H1 (cell line): ENCODE data around the gene STIM1.

Experiments
- GTF2F1 ChIP-seq: IDR thresholded peaks from 2 replicates; pipeline ENCODE4 v1.6.1; 2012; ENCODE audit warnings: low read depth, low read length, improper control_type of control experiment, borderline replicate concordance
- POLR2A ChIP-seq, 2 experiments: IDR thresholded peaks; 1 replicate in 1 of 2; 2 replicates in 1 of 2; pipeline ENCODE4 v1.6.1; 2011; ENCODE audit warnings: low read depth in 2 of 2, low read length in 2 of 2, mild to moderate bottlenecking in 2 of 2; ENCODE audit errors: control extremely low read depth in 1 of 2

DNA sequence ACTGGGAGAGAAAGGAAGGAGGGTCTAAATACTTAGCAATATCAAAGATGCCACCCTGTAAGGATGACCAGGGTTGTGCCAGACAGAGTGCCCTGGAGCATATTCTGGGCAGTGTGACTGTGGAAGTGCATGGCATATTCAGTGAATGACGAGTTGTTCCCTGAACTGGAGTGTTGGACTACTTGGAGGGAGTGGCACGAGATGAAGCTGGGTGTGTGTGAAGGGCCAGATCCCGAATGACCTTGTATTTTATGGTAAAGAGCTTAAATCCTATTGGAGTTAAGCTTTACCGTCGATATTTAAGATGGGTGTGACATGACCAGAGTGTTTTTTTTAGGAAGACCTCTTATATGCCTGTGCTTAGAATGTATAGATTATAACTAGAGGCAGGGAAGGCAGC is 48.8 kb downstream of the STIM1 start:
- TF ChIP-seq POLR2A (IDR thresholded peaks at IDR 0.05; ENCODE audit: control extremely low read depth in 1 of 2, low read depth in 2 of 2, low read length in 2 of 2) (no peak), GTF2F1 (no peak)
